ENCODE measurements around the gene KHDC4. TPM values are rescaled to one million over a fixed set of nuclear protein-coding genes. Genes with fewer than 3 reads are reported as not detected.
A peak's percentile ranks its signal among the peaks of the same experiment; 100 is the strongest.

The KHDC4 gene
- total RNA-seq, 1 donor from 2014 or later = 23.7 TPM

DNA sequence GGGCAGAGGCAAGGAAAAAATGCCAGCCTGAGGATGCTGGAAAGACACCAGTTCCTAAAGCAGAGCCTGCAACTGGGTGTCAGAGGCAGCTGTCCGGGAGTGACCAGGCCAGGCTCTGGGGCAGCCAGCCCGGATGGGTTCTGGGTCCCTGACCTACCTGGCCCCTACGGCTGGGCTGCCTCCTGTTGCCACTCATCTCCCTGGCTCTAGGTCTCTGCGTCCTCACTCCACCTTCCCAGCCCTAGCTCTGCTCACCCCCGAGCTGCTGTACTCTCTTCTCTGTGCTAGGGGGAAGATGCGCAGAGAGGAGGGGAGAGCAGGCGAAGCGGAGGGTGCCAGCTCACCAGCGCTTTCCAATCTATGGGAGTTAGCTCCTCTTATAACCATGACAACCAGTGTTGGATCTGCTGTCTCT lies 35.2 kb upstream of the KHDC4 start:
- DNase-seq (ENCODE audit: low read depth, low spot score) = no peak

DNA sequence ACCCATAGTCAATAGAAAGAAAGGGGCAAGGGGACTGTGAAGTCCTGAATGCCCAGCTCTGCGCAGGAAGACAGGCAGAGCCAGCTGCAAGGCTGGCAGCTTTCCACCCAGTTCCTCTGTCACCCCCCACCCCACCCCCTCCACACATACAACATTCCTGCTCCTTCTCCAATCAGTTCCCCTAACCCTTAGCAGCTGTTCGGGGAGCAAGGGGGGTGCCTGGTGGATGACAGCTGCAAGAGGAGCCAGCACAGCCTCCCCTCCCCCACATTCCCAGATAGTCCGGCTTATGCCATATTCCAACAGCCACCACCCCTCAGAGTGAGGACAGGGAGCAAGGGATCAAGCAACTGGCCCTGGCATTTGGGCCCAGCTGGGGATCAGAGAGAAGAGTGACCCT lies 34.5 kb upstream of the KHDC4 start:
- DNase-seq (ENCODE audit: low read depth, low spot score) = no peak

- DNase-seq (ENCODE audit: low read depth, low spot score) = no peak
These were observed 33.8 kb upstream of the KHDC4 start for GRCh38 chr1:155968051-155968400.

DNA sequence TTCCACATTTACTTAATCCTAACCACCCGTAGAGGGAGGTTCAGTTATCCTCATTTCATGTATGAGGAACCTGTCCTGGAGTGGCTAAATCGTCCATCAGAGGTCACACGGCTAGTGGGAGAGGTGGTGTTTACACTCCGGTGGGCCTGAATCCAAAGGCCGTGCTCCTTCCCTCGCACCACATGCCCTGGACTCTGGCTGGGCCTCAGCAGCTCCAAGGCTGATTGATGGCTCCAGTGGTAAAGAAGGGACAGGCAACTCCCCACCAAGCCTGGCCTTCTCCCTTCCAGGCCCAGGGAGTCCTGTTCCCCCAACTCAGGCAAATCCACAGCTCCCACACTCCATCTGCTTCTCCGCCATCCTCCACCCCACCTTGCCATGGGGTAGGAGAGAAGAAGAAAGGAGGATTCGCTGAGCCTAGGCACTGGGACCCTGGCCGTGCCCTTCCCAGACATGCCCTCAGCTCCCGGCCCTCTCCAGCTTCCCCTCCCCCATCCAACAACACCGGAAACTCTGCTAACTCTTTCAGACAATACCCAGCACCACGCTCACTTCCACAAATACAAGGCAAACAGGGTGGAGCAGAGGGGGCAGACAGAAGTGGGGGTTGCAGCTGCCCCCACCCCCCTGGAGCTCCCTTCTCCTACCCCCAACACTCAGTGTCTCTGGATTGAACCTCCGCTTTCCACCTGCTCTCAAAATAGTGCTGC lies 33.3 kb upstream of the KHDC4 start:
- no peak for DNase-seq (ENCODE audit: low read depth, low spot score)

GRCh38 chr1:155966750-155967149 lies 32.5 kb upstream of the KHDC4 start:
- no peak for DNase-seq (ENCODE audit: low read depth, low spot score)

DNA sequence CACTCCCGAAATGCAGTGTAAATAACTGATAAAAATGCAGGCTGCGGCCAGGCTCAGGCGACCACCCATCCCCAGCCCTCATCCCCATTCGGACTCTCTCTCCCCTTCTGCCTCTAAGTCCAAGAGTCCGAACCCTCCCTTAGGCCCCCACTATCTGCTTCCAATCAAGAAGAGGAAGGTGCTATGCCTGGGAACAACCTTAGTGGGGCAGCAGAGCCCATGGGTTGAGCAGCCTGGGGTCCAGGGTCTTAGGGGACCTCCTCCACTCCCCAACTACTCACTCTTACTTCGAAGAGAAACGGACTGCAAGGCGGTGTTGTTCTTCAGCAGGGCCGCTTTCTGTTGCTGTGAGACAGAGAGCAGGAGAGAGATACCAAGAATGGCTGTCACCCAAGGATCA lies 31.9 kb upstream of the KHDC4 start:
- DNase-seq (ENCODE audit: low read depth, low spot score) = no peak

DNA sequence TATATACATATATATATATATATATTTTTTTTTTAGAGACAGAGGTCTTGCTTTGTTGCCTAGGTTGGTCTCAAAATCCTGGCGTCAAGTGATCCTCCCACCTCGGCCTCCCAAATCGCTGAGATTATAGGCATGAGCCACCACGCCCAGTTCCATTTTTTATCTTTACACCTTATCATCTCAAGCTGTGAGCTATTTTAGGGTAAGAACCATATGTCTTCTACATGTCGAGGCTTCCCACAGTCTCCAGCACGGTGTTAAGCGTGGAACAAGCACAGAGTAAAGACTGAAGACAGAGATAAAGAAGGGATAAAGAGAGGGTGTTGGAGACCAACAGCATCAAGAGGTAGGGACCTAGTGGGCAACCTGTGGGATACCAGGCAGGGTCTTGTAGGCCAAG lies 30.0 kb upstream of the KHDC4 start:
- DNase-seq (ENCODE audit: low read depth, low spot score) = no peak

DNA sequence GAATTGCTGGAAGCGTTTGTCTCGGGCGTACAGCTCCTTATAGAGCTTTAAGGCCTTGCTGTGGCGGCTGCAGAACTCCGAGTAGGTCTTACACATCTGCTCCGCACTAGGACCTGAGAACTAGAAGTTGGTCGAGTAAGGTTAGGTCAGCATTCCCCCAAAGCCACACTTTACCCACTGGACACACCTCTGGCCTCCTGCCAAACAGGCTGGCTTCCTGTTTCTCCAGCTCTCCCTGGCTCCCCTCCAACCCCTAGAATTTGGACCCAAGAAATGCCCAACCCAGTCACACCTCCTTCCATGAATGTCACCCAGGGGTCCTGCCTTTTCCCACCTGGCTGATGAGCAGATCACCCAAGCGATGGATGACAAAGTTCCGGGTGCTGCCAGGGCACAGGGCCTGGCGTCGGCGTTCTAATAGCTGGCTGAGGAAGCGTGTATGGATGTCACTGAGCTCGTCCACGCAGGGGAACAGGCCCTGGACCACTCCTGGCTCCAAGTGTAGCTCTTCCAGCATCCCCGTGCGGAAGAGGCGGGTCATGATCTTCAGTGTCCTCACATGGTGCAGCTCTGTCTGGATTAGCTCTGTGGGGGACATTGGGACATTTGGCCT lies 28.5 kb upstream of the KHDC4 start:
- no peak for DNase-seq (ENCODE audit: low read depth, low spot score)

GRCh38 chr1:155961937-155962336 lies 27.7 kb upstream of the KHDC4 start:
- DNase-seq (ENCODE audit: low read depth, low spot score) = peak; percentile 87

DNA sequence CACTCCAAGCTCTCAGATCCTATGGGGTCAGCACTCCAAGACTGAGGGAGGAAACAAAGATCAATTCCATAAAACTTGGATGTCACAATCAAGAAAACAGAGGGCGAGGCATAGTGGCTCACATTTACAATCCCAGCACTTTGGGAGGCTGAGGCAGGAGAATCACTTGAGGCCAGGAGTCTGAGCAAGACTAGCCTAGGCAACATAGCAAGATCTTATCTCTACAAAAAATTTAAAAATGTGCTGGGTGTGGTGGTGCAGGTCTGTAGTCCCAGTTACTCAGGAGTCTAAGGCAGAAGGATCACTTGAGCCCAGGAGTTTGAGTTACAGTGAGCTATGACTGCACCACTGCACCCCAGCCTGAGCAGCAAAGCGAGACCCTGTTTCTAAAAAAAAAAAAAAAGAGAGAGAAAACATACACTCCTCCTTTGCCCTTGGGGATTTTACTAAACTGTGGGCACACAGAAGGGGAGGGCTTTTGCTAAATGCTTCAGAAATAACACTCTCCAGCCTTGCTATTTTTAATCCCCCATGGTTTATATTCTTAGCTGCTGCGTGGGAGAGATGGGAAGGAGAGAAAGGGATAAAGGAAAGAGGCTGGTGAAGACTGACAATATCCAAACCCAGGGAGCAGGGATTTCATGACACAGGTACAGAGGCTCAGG lies 26.0 kb upstream of the KHDC4 start:
- DNase-seq (ENCODE audit: low read depth, low spot score) = no peak

DNA sequence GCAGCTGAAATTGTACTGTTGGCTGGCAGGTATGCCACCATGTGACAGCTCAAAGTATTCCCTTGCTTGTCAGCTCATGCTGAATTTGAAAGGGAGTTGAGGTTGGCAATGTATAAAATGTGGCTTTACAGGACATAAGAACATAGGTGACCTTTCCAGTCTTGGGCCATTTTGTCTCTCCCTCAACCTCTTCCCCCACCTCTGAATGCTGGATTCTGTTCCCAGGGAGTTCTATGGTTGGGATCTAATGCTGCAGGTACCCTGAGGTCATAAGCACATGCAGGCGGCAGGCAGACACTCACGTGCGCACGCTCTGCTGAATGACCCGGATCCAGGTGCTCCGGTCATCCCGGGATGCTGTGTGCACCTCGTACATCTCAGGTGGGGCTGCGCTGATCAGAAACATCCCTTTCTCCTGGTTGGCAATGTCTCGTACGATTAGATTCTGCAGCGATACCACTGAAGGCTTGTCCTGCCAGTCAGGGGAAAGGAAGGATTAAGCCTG lies 23.2 kb upstream of the KHDC4 start:
- no peak for DNase-seq (ENCODE audit: low read depth, low spot score)

- DNase-seq (ENCODE audit: low read depth, low spot score) = no peak
These were observed 20.4 kb upstream of the KHDC4 start for GRCh38 chr1:155954645-155955044.

GRCh38 chr1:155952505-155952890 lies 18.3 kb upstream of the KHDC4 start:
- DNase-seq (ENCODE audit: low read depth, low spot score) = no peak

DNA sequence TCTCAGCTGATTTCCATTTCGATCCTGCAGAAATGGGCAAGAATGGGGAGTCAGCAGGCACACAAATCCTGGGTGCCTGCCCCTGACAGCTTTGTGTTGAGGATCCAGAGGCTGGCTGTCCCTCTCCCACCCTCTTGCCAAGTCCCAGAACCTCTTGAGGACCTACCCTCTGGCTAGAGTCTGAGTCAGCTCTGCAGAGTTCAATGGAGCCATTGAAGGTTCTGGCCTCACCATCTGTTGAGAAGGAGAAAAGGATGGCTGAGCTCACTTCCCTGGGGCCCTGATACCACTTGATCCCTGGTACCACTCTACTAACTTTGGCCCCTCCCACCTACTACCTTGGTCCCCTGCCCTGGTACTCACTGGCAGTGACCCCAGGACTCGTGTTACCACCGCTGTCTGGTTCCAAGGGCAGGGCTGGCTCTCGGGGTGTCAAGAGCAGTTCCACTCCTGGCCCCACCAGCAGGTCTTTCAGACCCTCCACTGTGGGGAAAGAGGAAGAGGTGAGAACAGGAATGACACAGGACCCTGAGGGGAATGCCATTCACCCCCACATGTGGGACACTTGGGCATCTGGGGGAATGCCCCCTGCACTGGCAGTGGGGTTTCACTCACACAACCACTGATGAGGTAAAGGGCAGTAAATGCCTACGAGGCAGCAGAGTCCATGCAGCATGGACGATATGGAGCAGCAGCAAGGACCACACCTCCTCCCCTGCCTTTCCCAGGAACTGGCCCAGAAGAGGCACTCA lies 17.7 kb upstream of the KHDC4 start:
- no peak for DNase-seq (ENCODE audit: low read depth, low spot score)

GRCh38 chr1:155950829-155951228 lies 16.6 kb upstream of the KHDC4 start:
- DNase-seq (ENCODE audit: low read depth, low spot score) = no peak

- DNase-seq (ENCODE audit: low read depth, low spot score) = no peak
These were observed 13.5 kb upstream of the KHDC4 start for GRCh38 chr1:155947741-155948140.

GRCh38 chr1:155947292-155947691 lies 13.1 kb upstream of the KHDC4 start:
- no peak for DNase-seq (ENCODE audit: low read depth, low spot score)

GRCh38 chr1:155946633-155947219 lies 12.5 kb upstream of the KHDC4 start:
- DNase-seq (ENCODE audit: low read depth, low spot score) = no peak

GRCh38 chr1:155944444-155944799 lies 10.2 kb upstream of the KHDC4 start:
- DNase-seq (ENCODE audit: low read depth, low spot score) = no peak

DNA sequence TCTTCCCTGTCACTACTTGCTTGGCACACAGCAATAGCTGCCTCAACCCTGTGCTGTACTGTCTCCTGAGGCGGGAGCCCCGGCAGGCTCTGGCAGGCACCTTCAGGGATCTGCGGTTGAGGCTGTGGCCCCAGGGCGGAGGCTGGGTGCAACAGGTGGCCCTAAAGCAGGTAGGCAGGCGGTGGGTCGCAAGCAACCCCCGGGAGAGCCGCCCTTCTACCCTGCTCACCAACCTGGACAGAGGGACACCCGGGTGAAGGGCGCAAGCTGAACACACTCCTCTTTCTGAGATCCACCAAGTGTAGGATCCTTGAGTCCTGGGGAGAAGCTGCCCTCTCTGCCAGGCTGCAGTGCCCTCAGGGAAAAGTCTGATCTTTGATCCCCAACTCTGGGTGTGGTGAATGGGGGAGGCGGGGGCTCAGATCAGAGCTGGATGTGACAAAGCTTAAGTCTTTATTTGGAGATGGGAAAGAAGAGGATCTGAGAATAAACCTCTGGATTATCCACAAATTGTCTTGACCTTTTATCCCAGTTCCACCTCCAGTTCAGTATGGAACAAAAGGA lies 8.4 kb upstream of the KHDC4 start:
- no peak for DNase-seq (ENCODE audit: low read depth, low spot score)

- no peak for DNase-seq (ENCODE audit: low read depth, low spot score)
These were observed 7.8 kb upstream of the KHDC4 start for GRCh38 chr1:155941845-155942531.

All from pulmonary artery endothelial cell (primary cell).